GM23248 (cell line): ENCODE results near the gene PDIA6. TPM values are rescaled to one million over a fixed set of nuclear protein-coding genes. Genes with fewer than 3 reads are reported as not detected.

Experiments used
- DNase-seq: peaks from one replicate; pipeline ENCODE4 v3.0.0-alpha.2; 2015
- H2AFZ ChIP-seq: fragments of 200-600 bp; sonication (generic); 2 replicates; pipeline ENCODE4 v1.6.1; 2016; ENCODE audit warnings: antibody characterized with exemption
- H3F3A ChIP-seq: fragments of 200-600 bp; sonication (generic); 2 replicates; pipeline ENCODE4 v1.6.1; 2016; ENCODE audit warnings: mild to moderate bottlenecking, antibody characterized with exemption, mixed run types; ENCODE audit not compliant: insufficient read depth
- H3K27ac ChIP-seq: fragments of 200-600 bp; sonication (generic); 2 replicates; pipeline ENCODE4 v1.5.1; 2016; ENCODE audit warnings: mild to moderate bottlenecking
- H3K27me3 ChIP-seq: fragments of 200-600 bp; sonication (generic); replicated peaks from 2 replicates; pipeline ENCODE4 v1.6.1; 2016; ENCODE audit warnings: mild to moderate bottlenecking; ENCODE audit not compliant: insufficient read depth
- H3K36me3 ChIP-seq: fragments of 200-600 bp; sonication (generic); 2 replicates; pipeline ENCODE4 v1.6.1; 2016; ENCODE audit warnings: low read depth, mild to moderate bottlenecking
- H3K4me1 ChIP-seq: fragments of 200-600 bp; sonication (generic); 2 replicates; pipeline ENCODE4 v1.6.1; 2016; ENCODE audit warnings: mild to moderate bottlenecking; ENCODE audit not compliant: insufficient read depth
- H3K4me2 ChIP-seq: fragments of 200-600 bp; sonication (generic); one replicate; pipeline ENCODE4 v1.6.1; 2016; ENCODE audit warnings: mild to moderate bottlenecking; ENCODE audit not compliant: unreplicated experiment
- H3K4me3 ChIP-seq: fragments of 200-600 bp; sonication (generic); 2 replicates; pipeline ENCODE4 v1.5.1; 2016; ENCODE audit warnings: mild to moderate bottlenecking
- H3K79me2 ChIP-seq: fragments of 200-600 bp; sonication (generic); 2 replicates; pipeline ENCODE4 v1.6.1; 2016; ENCODE audit warnings: mild to moderate bottlenecking; ENCODE audit not compliant: insufficient read depth
- H3K9ac ChIP-seq: fragments of 200-600 bp; sonication (generic); 2 replicates; pipeline ENCODE4 v1.6.1; 2016; ENCODE audit warnings: mild to moderate bottlenecking
- H3K9me2 ChIP-seq: fragments of 200-600 bp; sonication (generic); 2 replicates; pipeline ENCODE4 v1.6.1; 2016; ENCODE audit warnings: mixed run types, mild to moderate bottlenecking, moderate library complexity; ENCODE audit not compliant: insufficient read depth
- H3K9me3 ChIP-seq: fragments of 200-600 bp; sonication (generic); one replicate; pipeline ENCODE4 v1.6.1; 2017; ENCODE audit warnings: low read depth
- H4K20me1 ChIP-seq: fragments of 200-600 bp; sonication (generic); 2 replicates; pipeline ENCODE4 v1.6.0; 2016; ENCODE audit not compliant: insufficient read depth
- EZH2 ChIP-seq: fragments of 200-600 bp; sonication (generic); IDR thresholded peaks from 2 replicates; pipeline ENCODE4 v1.6.1; 2018; ENCODE audit warnings: antibody characterized with exemption, mild to moderate bottlenecking; ENCODE audit not compliant: insufficient read depth, poor library complexity, severe bottlenecking
- EZH2phosphoT487 ChIP-seq: fragments of 200-600 bp; sonication (generic); IDR thresholded peaks from 2 replicates; pipeline ENCODE4 v1.6.1; 2018; ENCODE audit warnings: antibody characterized with exemption, moderate library complexity, mild to moderate bottlenecking, low read depth; ENCODE audit not compliant: insufficient read depth
- WGBS, 2 experiments: methylation state at CpG; one replicate each; pipeline ENCODE4 v1.1.6; 2015 to 2017; ENCODE audit warnings: low lambda C conversion rate in 2 of 2, low coverage in 1 of 2; ENCODE audit errors: missing lambda C conversion rate in 2 of 2; 5-methylcytosine and 5-hydroxymethylcytosine counted together
- in situ Hi-C: fragments of 300-500 bp; cut with MboI; formaldehyde crosslinking; loops from 2 replicates; pipeline ENCODE4 v1.15.0; 2020
- polyA plus RNA-seq: library from polyadenylated mRNA; unstranded; fragments of >200 nt; fragmentation: Nextera tagmentation; extraction: Ambion mirVana; gene quantifications from 2 replicates; pipeline ENCODE4 v1.2.1, GENCODE V29; 2016
- total RNA-seq: library from RNA; depleted of rRNA; stranded (reverse); fragments of >200 nt; shearing (Covaris generic); gene quantifications from 2 replicates; pipeline ENCODE4 v1.2.3, GENCODE V29; 2014; rRNA removed

The PDIA6 gene
- total RNA-seq (363 and 367 TPM in 2 replicates), polyA plus RNA-seq (502 and 516 TPM in 2 replicates)

GRCh38 chr2:10812362-10813162 lies at the start of gene PDIA6:
Gene PDIA6, minus strand, starts transcription at chr2:10812785. Its CDS starts 89 bp downstream, at chr2:10812696.
- Histone ChIP-seq H3K9me3 (no peaks in the 10 kb centered on the region), H3K79me2 (peaks cover 49% of the 10 kb centered on the region), H3K27me3 (no peaks in the 10 kb centered on the region), H3K36me3 (no peaks in the 10 kb centered on the region), H3K4me1 (peaks cover 17% of the 10 kb centered on the region), H2AFZ (peak within 1 kb of the TSS; percentile 97), H4K20me1 (no peaks in the 10 kb centered on the region), H3K4me3 (peak within 1 kb of the TSS; percentile 86), H3K4me2 (peak within 1 kb of the TSS; percentile 88), H3K27ac (peak within 1 kb of the TSS; percentile 67), H3F3A (peaks cover 5% of the 10 kb centered on the region; the same call in 1 of the 2 replicates), H3K9me2 (no peaks in the 10 kb centered on the region), H3K9ac (peak within 1 kb of the TSS; percentile 93)
- in situ Hi-C loops = no loop called here
- TF ChIP-seq EZH2phosphoT487 (no peak), EZH2 (no peak)
- DNase-seq = peak; percentile 99
- WGBS, 2 experiments = 0 to 1% methylated on average over 45 to 82 of the region's 98 CpGs

- Histone ChIP-seq H3K9ac (no peak overlapping the region), H3K4me1 (no peaks in the 10 kb centered on the region), H3K4me2 (no peak overlapping the region), H3K9me3 (no peaks in the 10 kb centered on the region), H4K20me1 (no peaks in the 10 kb centered on the region), H3K9me2 (no peaks in the 10 kb centered on the region), H3K27ac (no peak overlapping the region), H2AFZ (no peak overlapping the region), H3K36me3 (no peaks in the 10 kb centered on the region), H3K4me3 (no peak overlapping the region), H3K79me2 (no peaks in the 10 kb centered on the region), H3K27me3 (peaks cover 13% of the 10 kb centered on the region), H3F3A (no peaks in the 10 kb centered on the region)
- in situ Hi-C loops = no loop called here
- no peak for DNase-seq
- TF ChIP-seq EZH2 (no peak), EZH2phosphoT487 (no peak)
- 50 to 61% methylated on average over 9 to 10 of the region's 10 CpGs for WGBS, 2 experiments
These were observed 49.7 kb upstream of the PDIA6 start for GRCh38 chr2:10862330-10862729.

DNA sequence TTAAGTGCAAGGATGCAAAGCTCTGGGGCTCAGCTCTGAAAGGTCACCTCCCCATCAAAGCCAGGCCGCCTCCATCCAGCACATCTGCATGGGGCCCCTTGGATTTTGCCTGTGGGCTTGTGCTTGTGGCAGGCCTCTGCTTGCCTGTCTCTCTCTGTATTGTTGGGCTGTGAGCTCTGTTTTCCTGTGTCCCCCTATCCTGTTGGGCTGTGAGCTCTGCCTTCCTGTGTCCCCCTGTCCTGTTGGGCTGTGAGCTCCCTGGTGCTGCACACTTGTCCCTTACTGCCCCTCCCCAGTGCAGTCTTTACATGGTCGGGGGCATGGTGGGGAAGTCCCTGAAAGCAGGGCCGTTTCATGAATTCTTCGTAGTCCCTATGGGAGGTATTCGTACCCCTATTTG lies 49.2 kb upstream of the PDIA6 start:
- no peak overlapping the region for H2AFZ ChIP-seq
- H3K4me2 ChIP-seq = no peak overlapping the region
- in situ Hi-C loops = no loop called here
- H3K36me3 ChIP-seq = no peaks in the 10 kb centered on the region
- DNase-seq = no peak
- no peaks in the 10 kb centered on the region for H3F3A ChIP-seq
- H4K20me1 ChIP-seq = no peaks in the 10 kb centered on the region
- H3K4me1 ChIP-seq = no peaks in the 10 kb centered on the region
- H3K27ac ChIP-seq = no peak overlapping the region
- H3K9me3 ChIP-seq = no peaks in the 10 kb centered on the region
- no peak overlapping the region for H3K4me3 ChIP-seq
- no peak overlapping the region for H3K9ac ChIP-seq
- H3K9me2 ChIP-seq = no peaks in the 10 kb centered on the region
- 58 to 63% methylated on average over 5 of the region's 5 CpGs for WGBS, 2 experiments
- H3K27me3 ChIP-seq = peaks cover 19% of the 10 kb centered on the region
- H3K79me2 ChIP-seq = no peaks in the 10 kb centered on the region
- no peak for TF ChIP-seq EZH2
- no peak for TF ChIP-seq EZH2phosphoT487

DNA sequence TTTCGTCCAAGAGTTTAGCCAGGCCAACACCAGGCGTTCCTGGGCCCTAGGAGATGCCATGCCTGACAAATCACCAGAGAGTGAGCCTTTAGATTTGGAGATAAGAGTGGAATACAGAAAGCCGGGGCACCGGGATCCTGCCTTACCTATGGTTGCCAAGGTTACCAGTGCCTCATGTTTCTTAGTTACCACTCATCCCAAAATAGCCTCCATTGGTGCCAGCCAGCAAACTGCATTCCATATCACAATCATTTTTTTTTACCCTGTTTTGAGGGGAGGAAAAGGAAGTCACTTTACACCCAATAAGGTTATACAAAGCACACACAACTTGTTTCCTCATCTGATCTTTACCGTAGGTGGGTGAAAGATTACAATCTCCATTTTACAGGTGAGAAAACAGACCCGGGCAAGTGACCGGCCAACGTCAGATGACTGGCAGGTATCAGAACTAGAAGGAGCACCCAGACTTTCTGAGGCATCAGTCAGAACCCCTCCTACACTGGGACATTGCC lies 48.3 kb upstream of the PDIA6 start:
- H3K27ac ChIP-seq = no peak overlapping the region
- no peak overlapping the region for H2AFZ ChIP-seq
- no peaks in the 10 kb centered on the region for H3K9me2 ChIP-seq
- H3K4me1 ChIP-seq = no peaks in the 10 kb centered on the region
- no peaks in the 10 kb centered on the region for H3K79me2 ChIP-seq
- H3K4me2 ChIP-seq = no peak overlapping the region
- H3K9me3 ChIP-seq = no peaks in the 10 kb centered on the region
- no peaks in the 10 kb centered on the region for H3F3A ChIP-seq
- peaks cover 24% of the 10 kb centered on the region for H3K27me3 ChIP-seq
- in situ Hi-C loops = no loop called here
- TF ChIP-seq EZH2 (no peak), EZH2phosphoT487 (no peak)
- H3K36me3 ChIP-seq = no peaks in the 10 kb centered on the region
- no peak for DNase-seq
- no peak overlapping the region for H3K4me3 ChIP-seq
- H4K20me1 ChIP-seq = no peaks in the 10 kb centered on the region
- WGBS, 2 experiments = 67 to 72% methylated on average over 8 of the region's 8 CpGs
- H3K9ac ChIP-seq = no peak overlapping the region
